ENCODE measurements around the gene HOXA6. TPM values are rescaled to one million over a fixed set of nuclear protein-coding genes. Genes with fewer than 3 reads are reported as not detected.

The HOXA6 gene
- not detected in 2 replicates for total RNA-seq

GRCh38 chr7:27147199-27148030 is at the start of gene HOXA6:
HOXA6 (minus strand) TSS chr7:27147774; CDS start chr7:27147749, 25 bp downstream.
- H3K36me3 Mint-ChIP-seq (ENCODE audit: low read depth) = peaks cover 3% of the 10 kb centered on the region
- H3K9me3 Mint-ChIP-seq = no peaks in the 10 kb centered on the region
- H3K4me1 Mint-ChIP-seq (ENCODE audit: low read depth) = peaks cover 10% of the 10 kb centered on the region
- H3K27ac Mint-ChIP-seq = no peak within 1 kb of the TSS
- H3K27me3 Mint-ChIP-seq (ENCODE audit: insufficient read depth) = peaks cover 63% of the 10 kb centered on the region
- intact Hi-C loops (cut with micrococcal nuclease) = no loop called here
- H3K4me3 Mint-ChIP-seq = no peak within 1 kb of the TSS
- no peak for DNase-seq (ENCODE audit: low spot score)

GRCh38 chr7:27196287-27196767 is 48.8 kb upstream of the HOXA6 start:
- H3K36me3 Mint-ChIP-seq (ENCODE audit: low read depth) = no peaks in the 10 kb centered on the region
- peak; percentile 59 for DNase-seq (ENCODE audit: low spot score)
- H3K27me3 Mint-ChIP-seq (ENCODE audit: insufficient read depth) = peaks cover 80% of the 10 kb centered on the region
- intact Hi-C loops (cut with micrococcal nuclease) = loop anchor here (1.0 to 10.0 kb wide), 9 partner anchors 380 to 1656 kb away; no protein-coding TSS in a partner anchor
- no peaks in the 10 kb centered on the region for H3K9me3 Mint-ChIP-seq
- no peaks in the 10 kb centered on the region for H3K4me1 Mint-ChIP-seq (ENCODE audit: low read depth)
- H3K4me3 Mint-ChIP-seq = no peak overlapping the region
- H3K27ac Mint-ChIP-seq = no peak overlapping the region

GRCh38 chr7:27194686-27195379 is 47.3 kb upstream of the HOXA6 start:
- H3K4me3 Mint-ChIP-seq = no peak overlapping the region
- no peaks in the 10 kb centered on the region for H3K9me3 Mint-ChIP-seq
- no peak for DNase-seq (ENCODE audit: low spot score)
- no peaks in the 10 kb centered on the region for H3K4me1 Mint-ChIP-seq (ENCODE audit: low read depth)
- H3K36me3 Mint-ChIP-seq (ENCODE audit: low read depth) = no peaks in the 10 kb centered on the region
- intact Hi-C loops (cut with micrococcal nuclease) = loop anchor here (5.0 to 10.0 kb wide), 3 partner anchors 587 to 1657 kb away; no protein-coding TSS in a partner anchor
- H3K27ac Mint-ChIP-seq = no peak overlapping the region
- H3K27me3 Mint-ChIP-seq (ENCODE audit: insufficient read depth) = peaks cover 84% of the 10 kb centered on the region

GRCh38 chr7:27194002-27194352 is 46.4 kb upstream of the HOXA6 start:
- Mint-ChIP-seq H3K27ac (no peak overlapping the region), H3K9me3 (no peaks in the 10 kb centered on the region), H3K27me3 (ENCODE audit: insufficient read depth) (peaks cover 87% of the 10 kb centered on the region), H3K4me1 (ENCODE audit: low read depth) (no peaks in the 10 kb centered on the region), H3K4me3 (no peak overlapping the region), H3K36me3 (ENCODE audit: low read depth) (no peaks in the 10 kb centered on the region)
- DNase-seq (ENCODE audit: low spot score) = no peak
- intact Hi-C loops (cut with micrococcal nuclease) = loop anchor here (10.0 kb wide), 1 partner anchor 1339 kb away; no protein-coding TSS in a partner anchor

GRCh38 chr7:27193335-27194001 is 45.9 kb upstream of the HOXA6 start:
- peak overlapping the region; percentile 26 for H3K4me3 Mint-ChIP-seq
- no peaks in the 10 kb centered on the region for H3K4me1 Mint-ChIP-seq (ENCODE audit: low read depth)
- DNase-seq (ENCODE audit: low spot score) = no peak
- H3K36me3 Mint-ChIP-seq (ENCODE audit: low read depth) = no peaks in the 10 kb centered on the region
- H3K27me3 Mint-ChIP-seq (ENCODE audit: insufficient read depth) = peaks cover 85% of the 10 kb centered on the region
- intact Hi-C loops (cut with micrococcal nuclease) = loop anchor here (10.0 kb wide), 1 partner anchor 1339 kb away; no protein-coding TSS in a partner anchor
- no peaks in the 10 kb centered on the region for H3K9me3 Mint-ChIP-seq
- no peak overlapping the region for H3K27ac Mint-ChIP-seq

- intact Hi-C loops (cut with micrococcal nuclease) = loop anchor here (10.0 kb wide), 1 partner anchor 1338 kb away; no protein-coding TSS in a partner anchor
- DNase-seq (ENCODE audit: low spot score) = no peak
- Mint-ChIP-seq H3K27me3 (ENCODE audit: insufficient read depth) (peaks cover 85% of the 10 kb centered on the region), H3K4me1 (ENCODE audit: low read depth) (no peaks in the 10 kb centered on the region), H3K4me3 (no peak overlapping the region), H3K27ac (no peak overlapping the region), H3K9me3 (no peaks in the 10 kb centered on the region), H3K36me3 (ENCODE audit: low read depth) (no peaks in the 10 kb centered on the region)
Measured at GRCh38 chr7:27192546-27193334, 45.2 kb upstream of the HOXA6 start.

- Mint-ChIP-seq H3K27ac (no peak overlapping the region), H3K4me3 (no peak overlapping the region), H3K27me3 (ENCODE audit: insufficient read depth) (peaks cover 85% of the 10 kb centered on the region), H3K9me3 (no peaks in the 10 kb centered on the region), H3K4me1 (ENCODE audit: low read depth) (no peaks in the 10 kb centered on the region), H3K36me3 (ENCODE audit: low read depth) (no peaks in the 10 kb centered on the region)
- no peak for DNase-seq (ENCODE audit: low spot score)
- intact Hi-C loops (cut with micrococcal nuclease) = loop anchor here (10.0 kb wide), 1 partner anchor 1337 kb away; no protein-coding TSS in a partner anchor
Measured at GRCh38 chr7:27191833-27192545, 44.4 kb upstream of the HOXA6 start.

- no peaks in the 10 kb centered on the region for H3K4me1 Mint-ChIP-seq (ENCODE audit: low read depth)
- no peak overlapping the region for H3K4me3 Mint-ChIP-seq
- intact Hi-C loops (cut with micrococcal nuclease) = loop anchor here (10.0 kb wide), 1 partner anchor 1336 kb away; no protein-coding TSS in a partner anchor
- no peaks in the 10 kb centered on the region for H3K9me3 Mint-ChIP-seq
- no peaks in the 10 kb centered on the region for H3K36me3 Mint-ChIP-seq (ENCODE audit: low read depth)
- DNase-seq (ENCODE audit: low spot score) = no peak
- peak overlapping the region; percentile 34 for H3K27ac Mint-ChIP-seq
- peaks cover 86% of the 10 kb centered on the region for H3K27me3 Mint-ChIP-seq (ENCODE audit: insufficient read depth)
Measured at GRCh38 chr7:27191161-27191731, 43.7 kb upstream of the HOXA6 start.

- Mint-ChIP-seq H3K36me3 (ENCODE audit: low read depth) (no peaks in the 10 kb centered on the region), H3K4me1 (ENCODE audit: low read depth) (no peaks in the 10 kb centered on the region), H3K27me3 (ENCODE audit: insufficient read depth) (peaks cover 89% of the 10 kb centered on the region), H3K9me3 (no peaks in the 10 kb centered on the region), H3K27ac (peak overlapping the region; percentile 15), H3K4me3 (no peak overlapping the region)
- DNase-seq (ENCODE audit: low spot score) = no peak
- intact Hi-C loops (cut with micrococcal nuclease) = loop anchor here (5.0 to 10.0 kb wide), 2 partner anchors 52 to 1335 kb away; partner anchors contain the start of gene EVX1
Measured at GRCh38 chr7:27189997-27190748, 42.6 kb upstream of the HOXA6 start.

- intact Hi-C loops (cut with micrococcal nuclease) = loop anchor here (5.0 kb wide), 1 partner anchor 53 kb away; the partner anchor contains the start of gene EVX1
- no peak for DNase-seq (ENCODE audit: low spot score)
- no peaks in the 10 kb centered on the region for H3K9me3 Mint-ChIP-seq
- peaks cover 88% of the 10 kb centered on the region for H3K27me3 Mint-ChIP-seq (ENCODE audit: insufficient read depth)
- H3K4me1 Mint-ChIP-seq (ENCODE audit: low read depth) = no peaks in the 10 kb centered on the region
- no peaks in the 10 kb centered on the region for H3K36me3 Mint-ChIP-seq (ENCODE audit: low read depth)
- peak overlapping the region; percentile 15 for H3K27ac Mint-ChIP-seq
- no peak overlapping the region for H3K4me3 Mint-ChIP-seq
Measured at GRCh38 chr7:27189295-27189996, 41.9 kb upstream of the HOXA6 start.

Data from activated T-helper 1 cell treated with anti-CD3 and anti-CD28 coated beads, Interleukin-12 subunit alpha, Interleukin-12 subunit beta, Interleukin-2, Interleukin-4 antibody, amounts not matched to agents 30 ng/mL and 10 ng/mL and 1 ng/mL, durations not matched to agents 14 hours and 24 hours and 36 hours (primary cell).